Right lobe of liver (tissue), 4 donors: ENCODE measurements around the gene PTGFRN.

Experiments
- POLR2A ChIP-seq: fragments of 450-650 bp; IDR thresholded peaks from one replicate; pipeline ENCODE4 v1.6.1; 2017; ENCODE audit warnings: antibody characterized with exemption, mild to moderate bottlenecking
- TF ChIP-seq, protein P1 (sequence below), 4 donors: fragments of 200-600 bp in 3 of 4; fragments of 450-650 bp in 1 of 4; IDR thresholded peaks; one replicate each; pipeline versions ENCODE4 v1.5.1 to v1.8.0; 2016 to 2022; ENCODE audit warnings: antibody characterized with exemption in 4 of 4, mild to moderate bottlenecking in 2 of 4
- donor health status: DM: no; HTN: no; CAD: no.
- donor health status: DM: no; HTN: no; CAD: no.
- donor health status: DM: no; HTN: yes; CAD: no.

DNA sequence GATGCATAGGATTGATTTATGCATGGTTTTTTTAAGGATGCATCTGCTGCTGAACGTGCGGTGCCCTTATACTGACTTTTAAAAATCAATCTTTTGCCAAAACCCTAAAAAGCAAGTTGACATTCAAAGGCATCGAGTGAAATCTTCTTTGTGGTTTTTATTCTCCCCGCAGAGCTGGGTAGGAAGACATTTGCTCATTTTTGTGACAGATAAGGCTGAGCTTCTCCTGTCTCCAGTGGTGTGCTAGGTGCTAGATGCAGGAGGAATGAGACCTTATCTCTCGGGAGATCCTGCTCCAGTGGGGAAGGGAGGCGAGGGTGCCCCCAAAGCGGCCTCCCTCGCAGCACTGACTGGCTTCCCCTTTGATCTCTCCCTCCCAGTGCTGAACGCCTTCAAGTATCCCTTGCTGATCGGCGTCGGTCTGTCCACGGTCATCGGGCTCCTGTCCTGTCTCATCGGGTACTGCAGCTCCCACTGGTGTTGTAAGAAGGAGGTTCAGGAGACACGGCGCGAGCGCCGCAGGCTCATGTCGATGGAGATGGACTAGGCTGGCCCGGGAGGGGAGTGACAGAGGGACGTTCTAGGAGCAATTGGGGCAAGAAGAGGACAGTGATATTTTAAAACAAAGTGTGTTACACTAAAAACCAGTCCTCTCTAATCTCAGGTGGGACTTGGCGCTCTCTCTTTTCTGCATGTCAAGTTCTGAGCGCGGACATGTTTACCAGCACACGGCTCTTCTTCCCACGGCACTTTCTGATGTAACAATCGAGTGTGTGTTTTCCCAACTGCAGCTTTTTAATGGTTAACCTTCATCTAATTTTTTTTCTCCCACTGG is 76.9 kb downstream of the PTGFRN start:
- TF ChIP-seq, protein P1, sequence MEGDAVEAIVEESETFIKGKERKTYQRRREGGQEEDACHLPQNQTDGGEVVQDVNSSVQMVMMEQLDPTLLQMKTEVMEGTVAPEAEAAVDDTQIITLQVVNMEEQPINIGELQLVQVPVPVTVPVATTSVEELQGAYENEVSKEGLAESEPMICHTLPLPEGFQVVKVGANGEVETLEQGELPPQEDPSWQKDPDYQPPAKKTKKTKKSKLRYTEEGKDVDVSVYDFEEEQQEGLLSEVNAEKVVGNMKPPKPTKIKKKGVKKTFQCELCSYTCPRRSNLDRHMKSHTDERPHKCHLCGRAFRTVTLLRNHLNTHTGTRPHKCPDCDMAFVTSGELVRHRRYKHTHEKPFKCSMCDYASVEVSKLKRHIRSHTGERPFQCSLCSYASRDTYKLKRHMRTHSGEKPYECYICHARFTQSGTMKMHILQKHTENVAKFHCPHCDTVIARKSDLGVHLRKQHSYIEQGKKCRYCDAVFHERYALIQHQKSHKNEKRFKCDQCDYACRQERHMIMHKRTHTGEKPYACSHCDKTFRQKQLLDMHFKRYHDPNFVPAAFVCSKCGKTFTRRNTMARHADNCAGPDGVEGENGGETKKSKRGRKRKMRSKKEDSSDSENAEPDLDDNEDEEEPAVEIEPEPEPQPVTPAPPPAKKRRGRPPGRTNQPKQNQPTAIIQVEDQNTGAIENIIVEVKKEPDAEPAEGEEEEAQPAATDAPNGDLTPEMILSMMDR (IDR thresholded peaks at IDR 0.05) = no peak
- TF ChIP-seq POLR2A = no peak
